GM12878 (cell line): Measurements from ENCODE around the gene ASXL2. TPM values are rescaled to one million over a fixed set of nuclear protein-coding genes. Genes with fewer than 3 reads are reported as not detected.
"Not testable (repeated sequence)": the region's sequence is repeated elsewhere in the genome, so short reads cannot be mapped to it uniquely, and the experiment has no call there.

Experiments
- ATAC-seq: fragments of 200-7000 bp; cut with Tn5 transposase; 3 replicates; pipeline ENCODE4 v1.9.1; 2020; ENCODE audit warnings: mild to moderate bottlenecking, moderate library complexity
- BruUV-seq: library from RNA; stranded (reverse); fragments of 400-500 nt; replicated peaks from 2 replicates; lab custom pipeline; 2021; lab: Mats Ljungman, UMichigan
- CTCF ChIA-PET: fragments of 300-600 bp; sonication (Branson Sonifier 250); formaldehyde crosslinking; extraction: SDS; loops from one replicate; lab custom pipeline; 2021; ENCODE audit warnings: inconsistent platforms; lab: Yijun Ruan, JAX
- POLR2A ChIA-PET: fragments of 350-600 bp; formaldehyde crosslinking; extraction: SDS; loops from one replicate; lab custom pipeline; 2021; ENCODE audit warnings: inconsistent platforms; lab: Charles Lee
- RAD21 ChIA-PET: fragments of 300-600 bp; sonication (Branson Sonifier 250); formaldehyde crosslinking; loops from one replicate; lab custom pipeline; 2023; ENCODE audit warnings: antibody characterized with exemption; ENCODE audit not compliant: unreplicated experiment; lab: Charles Lee
- SMC1A ChIA-PET: fragments of 300-600 bp; sonication (Branson Sonifier 250); formaldehyde crosslinking; loops from one replicate; lab custom pipeline; 2023; ENCODE audit not compliant: unreplicated experiment, uncharacterized antibody; lab: Charles Lee
- DNase-seq: peaks from one replicate; pipeline ENCODE4 v3.0.0-alpha.2; 2011; ENCODE audit warnings: low read depth, low spot score
- FAIRE-seq: peaks from 3 replicates; lab custom pipeline; 2011; peaks lifted over from hg19 to GRCh38; lab: Jason Lieb, UNC
- H2AFZ ChIP-seq: 2 replicates; pipeline ENCODE4 v1.6.0; 2011; ENCODE audit warnings: low read depth, low read length, control low read depth; ENCODE audit not compliant: control insufficient read depth
- H3K27ac ChIP-seq: 2 replicates; pipeline ENCODE4 v1.5.1; 2011; ENCODE audit warnings: control low read depth; ENCODE audit not compliant: control insufficient read depth, insufficient read depth
- H3K27me3 ChIP-seq, 2 experiments: replicated peaks in 1 of 2; 2 replicates each; pipeline versions ENCODE4 v1.6.0 to v1.6.1; 2011; ENCODE audit warnings: low read length in 1 of 2; ENCODE audit not compliant: control insufficient read depth in 2 of 2, insufficient read depth in 2 of 2
- H3K36me3 ChIP-seq, 2 experiments: 2 replicates each; pipeline ENCODE4 v1.5.1; 2011; ENCODE audit warnings: low read length in 1 of 2; ENCODE audit not compliant: control insufficient read depth in 2 of 2, insufficient read depth in 2 of 2
- H3K4me1 ChIP-seq: 2 replicates; pipeline ENCODE4 v1.6.1; 2011; ENCODE audit warnings: mild to moderate bottlenecking, low read length, moderate library complexity, mixed read lengths; ENCODE audit not compliant: control insufficient read depth, insufficient read depth
- H3K4me2 ChIP-seq: 2 replicates; pipeline ENCODE4 v1.6.0; 2011; ENCODE audit warnings: control low read depth; ENCODE audit not compliant: control insufficient read depth, insufficient read depth
- H3K4me3 ChIP-seq: fragments of 200-600 bp; sonication (generic); 2 replicates; pipeline ENCODE4 v1.5.1; 2016
- H3K79me2 ChIP-seq: 2 replicates; pipeline ENCODE4 v1.6.0; 2011; ENCODE audit warnings: low read length; ENCODE audit not compliant: control insufficient read depth, insufficient read depth
- H3K9ac ChIP-seq: 2 replicates; pipeline ENCODE4 v1.8.0; 2011; ENCODE audit warnings: low read length, control low read depth, mixed read lengths; ENCODE audit not compliant: control insufficient read depth, insufficient read depth
- H3K9me3 ChIP-seq: replicated peaks from 3 replicates; pipeline ENCODE4 v1.5.1; 2011; ENCODE audit warnings: mild to moderate bottlenecking, low read length; ENCODE audit not compliant: control insufficient read depth, insufficient read depth
- H4K20me1 ChIP-seq: 2 replicates; pipeline ENCODE4 v1.6.0; 2011; ENCODE audit not compliant: control insufficient read depth, insufficient read depth
- ATF7 ChIP-seq: fragments of 450-650 bp; IDR thresholded peaks from 2 replicates; pipeline ENCODE4 v1.6.1; 2016; ENCODE audit warnings: low read depth, mild to moderate bottlenecking
- CBX3 ChIP-seq: fragments of 200-600 bp; sonication (generic); IDR thresholded peaks from 2 replicates; pipeline ENCODE4 v1.6.1; 2016; ENCODE audit warnings: low read depth, borderline replicate concordance
- CHD2 ChIP-seq: IDR thresholded peaks from 2 replicates; pipeline ENCODE4 v1.6.1; 2011; ENCODE audit warnings: low read depth, low read length, improper control_type of control experiment, borderline replicate concordance
- KDM1A ChIP-seq: fragments of 200-600 bp; sonication (generic); IDR thresholded peaks from 2 replicates; pipeline ENCODE4 v1.6.1; 2016; ENCODE audit warnings: borderline replicate concordance
- MYB ChIP-seq: fragments of 150-350 bp; IDR thresholded peaks from 2 replicates; pipeline ENCODE4 v1.6.1; 2014; ENCODE audit warnings: mild to moderate bottlenecking, low read depth, low read length, borderline replicate concordance
- WGBS: methylation state at CpG from one replicate; pipeline ENCODE4 v1.1.6; 2016; ENCODE audit warnings: low lambda C conversion rate; ENCODE audit not compliant: insufficient replicate concordance, insufficient coverage; ENCODE audit errors: missing lambda C conversion rate; 5-methylcytosine and 5-hydroxymethylcytosine counted together
- in situ Hi-C: fragments of 300-500 bp; cut with MboI; formaldehyde crosslinking; loops from 9 replicates; pipeline ENCODE4 v1.14.3; 2018; ENCODE audit warnings: mixed read lengths
- intact Hi-C: fragments of 100-400 bp; cut with micrococcal nuclease; formaldehyde crosslinking; loops from one replicate; pipeline ENCODE4 v1.14.2; 2022; ENCODE audit not compliant: unreplicated experiment
- polyA plus RNA-seq, 11 experiments: library from polyadenylated mRNA; depleted of rRNA in 4 of 11; unstranded in 6 of 11; stranded (reverse) in 5 of 11; fragments of >200 nt; fragmentation: Nextera tagmentation in 4 of 11; fragmentation: Illumina TruSeq in 1 of 11; extraction: Ambion mirVana in 4 of 11; extraction: Trizol in 1 of 11; gene quantifications; 1 replicate in 1 of 11; 2 replicates in 10 of 11; pipeline versions ENCODE4 v1.2.1 to v1.2.3, GENCODE V29; 2011 to 2016; ENCODE audit warnings: inconsistent platforms in 2 of 11, missing spikeins in 2 of 11, low read depth in 1 of 11
- total RNA-seq, 4 experiments: library from RNA; depleted of rRNA in 3 of 4; stranded (reverse); fragments of >200 nt in 3 of 4; fragmentation: Illumina TruSeq in 1 of 4; extraction: Trizol in 1 of 4; gene quantifications; 2 replicates each; pipeline versions ENCODE4 v1.2.1 to v1.2.3, GENCODE V29; 2013 to 2021
- TF ChIP-seq, protein P1 (sequence below): fragments of 150-350 bp; IDR thresholded peaks from 2 replicates; pipeline ENCODE4 v1.6.1; 2016; ENCODE audit warnings: low read depth, low read length

The ASXL2 gene
- total and polyA plus RNA-seq, 10 of the 15 experiments (the other 5 are each of a cell fraction or from before 2014, with no cell fraction given) = 1.3 to 17.7 (median 5.5) TPM

GRCh38 chr2:25912851-25913695 lies 34.8 kb upstream of the ASXL2 start:
- H4K20me1 ChIP-seq = no peaks in the 10 kb centered on the region
- ATAC-seq = no peak
- TF ChIP-seq KDM1A (no peak), CHD2 (no peak), CBX3 (no peak), ATF7 (no peak), MYB (no peak)
- TF ChIP-seq, protein P1, sequence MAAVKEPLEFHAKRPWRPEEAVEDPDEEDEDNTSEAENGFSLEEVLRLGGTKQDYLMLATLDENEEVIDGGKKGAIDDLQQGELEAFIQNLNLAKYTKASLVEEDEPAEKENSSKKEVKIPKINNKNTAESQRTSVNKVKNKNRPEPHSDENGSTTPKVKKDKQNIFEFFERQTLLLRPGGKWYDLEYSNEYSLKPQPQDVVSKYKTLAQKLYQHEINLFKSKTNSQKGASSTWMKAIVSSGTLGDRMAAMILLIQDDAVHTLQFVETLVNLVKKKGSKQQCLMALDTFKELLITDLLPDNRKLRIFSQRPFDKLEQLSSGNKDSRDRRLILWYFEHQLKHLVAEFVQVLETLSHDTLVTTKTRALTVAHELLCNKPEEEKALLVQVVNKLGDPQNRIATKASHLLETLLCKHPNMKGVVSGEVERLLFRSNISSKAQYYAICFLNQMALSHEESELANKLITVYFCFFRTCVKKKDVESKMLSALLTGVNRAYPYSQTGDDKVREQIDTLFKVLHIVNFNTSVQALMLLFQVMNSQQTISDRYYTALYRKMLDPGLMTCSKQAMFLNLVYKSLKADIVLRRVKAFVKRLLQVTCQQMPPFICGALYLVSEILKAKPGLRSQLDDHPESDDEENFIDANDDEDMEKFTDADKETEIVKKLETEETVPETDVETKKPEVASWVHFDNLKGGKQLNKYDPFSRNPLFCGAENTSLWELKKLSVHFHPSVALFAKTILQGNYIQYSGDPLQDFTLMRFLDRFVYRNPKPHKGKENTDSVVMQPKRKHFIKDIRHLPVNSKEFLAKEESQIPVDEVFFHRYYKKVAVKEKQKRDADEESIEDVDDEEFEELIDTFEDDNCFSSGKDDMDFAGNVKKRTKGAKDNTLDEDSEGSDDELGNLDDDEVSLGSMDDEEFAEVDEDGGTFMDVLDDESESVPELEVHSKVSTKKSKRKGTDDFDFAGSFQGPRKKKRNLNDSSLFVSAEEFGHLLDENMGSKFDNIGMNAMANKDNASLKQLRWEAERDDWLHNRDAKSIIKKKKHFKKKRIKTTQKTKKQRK = no peak
- TF ChIP-seq, all 136 proteins: peak for 0
- Histone ChIP-seq H3K36me3 (no peaks in the 10 kb centered on the region), H3K79me2 (no peaks in the 10 kb centered on the region), H3K9ac (no peak overlapping the region), H3K4me1 (no peaks in the 10 kb centered on the region), H3K9me3 (no peaks in the 10 kb centered on the region), H3K4me2 (no peak overlapping the region), H2AFZ (no peak overlapping the region; the same call in 1 of the 2 replicates), H3K27me3 (no peaks in the 10 kb centered on the region), H3K27ac (no peak overlapping the region), H3K4me3 (no peak overlapping the region)
- ChIA-PET SMC1A (interaction anchor here (0.6 kb wide), 1 partner anchor 14 kb away, joined by 3 read pairs; no protein-coding TSS in a partner anchor), POLR2A (no interaction called here), RAD21 (no interaction called here), CTCF (no interaction called here)
- BruUV-seq = no TSS peak
- DNase-seq (no peak), FAIRE-seq (no peak)
- intact Hi-C loops (no loop called here), in situ Hi-C loops (no loop called here)
- 16% methylated on average over 10 of the region's 10 CpGs for WGBS

DNA sequence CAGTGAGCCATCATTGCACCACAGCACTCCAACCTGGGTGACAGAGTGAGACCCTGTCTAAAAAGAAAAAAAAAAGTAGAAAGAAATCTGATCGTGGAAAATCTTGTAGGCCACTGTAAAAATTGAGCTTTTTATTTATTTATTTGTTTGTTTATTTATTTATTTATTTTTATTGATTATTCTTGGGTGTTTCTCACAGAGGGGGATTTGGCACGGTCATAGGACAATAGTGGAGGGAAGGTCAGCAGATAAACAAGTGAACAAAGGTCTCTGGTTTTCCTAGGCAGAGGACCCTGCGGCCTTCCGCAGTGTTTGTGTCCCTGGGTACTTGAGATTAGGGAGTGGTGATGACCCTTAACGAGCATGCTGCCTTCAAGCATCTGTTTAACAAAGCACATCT lies 31.3 kb upstream of the ASXL2 start:
- SMC1A ChIA-PET, H4K20me1 ChIP-seq, H3K79me2 ChIP-seq, H3K4me3 ChIP-seq, DNase-seq, H3K27ac ChIP-seq, ATAC-seq, RAD21 ChIA-PET, H3K9me3 ChIP-seq, H2AFZ ChIP-seq, in situ Hi-C loops, H3K4me1 ChIP-seq, H3K4me2 ChIP-seq, H3K9ac ChIP-seq, H3K27me3 ChIP-seq, H3K36me3 ChIP-seq, FAIRE-seq, BruUV-seq, POLR2A ChIA-PET, intact Hi-C loops, CTCF ChIA-PET: not testable (repeated sequence)
- 33% methylated on average over 3 of the region's 5 CpGs for WGBS
